Activated CD8-positive, alpha-beta T cell treated with anti-CD3 and anti-CD28 coated beads for 36 hours (primary cell): ENCODE data around the gene MAP3K13. TPM values are rescaled to one million over a fixed set of nuclear protein-coding genes. Genes with fewer than 3 reads are reported as not detected.

Source experiments
- ATAC-seq: fragments of 200-7000 bp; cut with Tn5 transposase; one replicate; pipeline ENCODE4 v1.10.0; 2021; ENCODE audit warnings: mild to moderate bottlenecking, moderate library complexity
- CTCF ChIA-PET: fragments of 350-600 bp; sonication (Branson Sonifier 250); formaldehyde crosslinking; loops from one replicate; lab custom pipeline; 2021; ENCODE audit warnings: antibody characterized with exemption; lab: Charles Lee
- POLR2A ChIA-PET: fragments of 350-600 bp; sonication (Branson Sonifier 250); formaldehyde crosslinking; loops from one replicate; lab custom pipeline; 2021; ENCODE audit warnings: antibody characterized with exemption; lab: Charles Lee
- DNase-seq: peaks from one replicate; pipeline ENCODE4 v3.0.0-alpha.2; 2020
- H3K27ac Mint-ChIP-seq: one replicate; pipeline ENCODE4 v1.8.0; 2021; ENCODE audit warnings: mild to moderate bottlenecking, mixed read lengths
- H3K27me3 Mint-ChIP-seq: one replicate; pipeline ENCODE4 v1.8.0; 2021; ENCODE audit warnings: mixed read lengths
- H3K36me3 Mint-ChIP-seq: one replicate; pipeline ENCODE4 v1.8.0; 2021; ENCODE audit warnings: low read depth, mixed read lengths
- H3K4me1 Mint-ChIP-seq: one replicate; pipeline ENCODE4 v1.8.0; 2021; ENCODE audit warnings: low read depth, mixed read lengths
- H3K4me3 Mint-ChIP-seq: one replicate; pipeline ENCODE4 v1.8.0; 2021; ENCODE audit warnings: mild to moderate bottlenecking, moderate library complexity, mixed read lengths
- H3K9me3 Mint-ChIP-seq: one replicate; pipeline ENCODE4 v1.8.0; 2021; ENCODE audit warnings: mixed read lengths
- CTCF ChIP-seq: fragments of 200-600 bp; IDR thresholded peaks from one replicate; pipeline ENCODE4 v1.8.0; 2022; ENCODE audit warnings: antibody characterized with exemption, mild to moderate bottlenecking
- intact Hi-C: fragments of 100-400 bp; cut with micrococcal nuclease; formaldehyde crosslinking; loops from one replicate; pipeline ENCODE4 v1.10.0; 2022
- total RNA-seq, 2 experiments: library from RNA; stranded (reverse); gene quantifications; one replicate each; pipeline ENCODE4 v1.2.3, GENCODE V29; 2021

Gene MAP3K13
- total RNA-seq, 2 experiments from 2014 or later: 8.9 to 10.2 TPM

DNA sequence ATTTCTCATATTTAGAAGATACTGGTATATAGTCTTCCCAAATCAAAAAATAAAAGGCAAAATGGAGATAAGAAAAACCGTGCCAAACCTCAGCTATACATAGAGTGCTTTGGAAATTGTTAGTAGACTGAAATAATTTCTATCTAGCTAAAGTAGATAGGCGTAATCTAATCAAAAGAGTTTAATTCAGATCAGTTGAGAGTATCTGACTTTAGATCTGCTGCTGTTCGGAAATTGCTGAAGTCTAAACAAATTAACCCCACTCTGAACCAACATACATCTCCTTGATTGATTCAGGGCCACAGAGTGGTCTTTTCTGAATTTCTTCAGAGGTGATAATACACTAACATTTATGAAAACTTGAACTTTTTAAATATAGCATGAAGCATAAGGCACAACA, 40.1 kb downstream of the MAP3K13 start:
- ChIA-PET CTCF (no interaction called here), POLR2A (interaction anchor here (0.6 kb wide), 1 partner anchor 1967 kb away, joined by 4 read pairs; no protein-coding TSS in a partner anchor)
- H3K4me1 Mint-ChIP-seq: no peaks in the 10 kb centered on the region
- DNase-seq: no peak
- H3K4me3 Mint-ChIP-seq: no peak overlapping the region
- no peak overlapping the region for H3K27ac Mint-ChIP-seq
- H3K36me3 Mint-ChIP-seq: no peaks in the 10 kb centered on the region
- H3K27me3 Mint-ChIP-seq: peaks cover 2% of the 10 kb centered on the region
- TF ChIP-seq CTCF: no peak
- ATAC-seq: no peak
- intact Hi-C loops: no loop called here
- H3K9me3 Mint-ChIP-seq: no peaks in the 10 kb centered on the region

DNA sequence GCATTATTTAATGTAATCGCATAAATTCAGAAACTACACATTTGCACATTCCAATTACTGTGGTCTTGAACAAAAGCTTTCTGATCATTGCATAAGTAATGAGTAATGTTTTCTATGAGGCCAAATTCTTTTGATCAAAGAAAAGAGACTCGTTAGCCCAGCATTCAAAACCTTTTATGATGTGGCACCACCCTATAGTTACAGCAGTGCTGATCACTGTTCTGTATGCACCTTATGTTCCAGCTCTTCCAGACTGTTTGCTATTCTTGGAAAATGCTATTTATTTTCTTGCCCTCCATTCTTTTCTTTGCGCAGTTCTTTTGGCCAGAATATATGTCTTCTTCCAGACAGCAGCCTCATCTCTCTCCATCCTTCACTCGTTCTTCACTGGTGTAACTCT, 42.3 kb downstream of the MAP3K13 start:
- H3K27ac Mint-ChIP-seq: no peak overlapping the region
- DNase-seq: no peak
- TF ChIP-seq CTCF: no peak
- H3K4me1 Mint-ChIP-seq: no peaks in the 10 kb centered on the region
- ChIA-PET CTCF (no interaction called here), POLR2A (no interaction called here)
- no peaks in the 10 kb centered on the region for H3K9me3 Mint-ChIP-seq
- no peaks in the 10 kb centered on the region for H3K36me3 Mint-ChIP-seq
- H3K4me3 Mint-ChIP-seq: no peak overlapping the region
- peaks cover 4% of the 10 kb centered on the region for H3K27me3 Mint-ChIP-seq
- intact Hi-C loops: no loop called here
- no peak for ATAC-seq

DNA sequence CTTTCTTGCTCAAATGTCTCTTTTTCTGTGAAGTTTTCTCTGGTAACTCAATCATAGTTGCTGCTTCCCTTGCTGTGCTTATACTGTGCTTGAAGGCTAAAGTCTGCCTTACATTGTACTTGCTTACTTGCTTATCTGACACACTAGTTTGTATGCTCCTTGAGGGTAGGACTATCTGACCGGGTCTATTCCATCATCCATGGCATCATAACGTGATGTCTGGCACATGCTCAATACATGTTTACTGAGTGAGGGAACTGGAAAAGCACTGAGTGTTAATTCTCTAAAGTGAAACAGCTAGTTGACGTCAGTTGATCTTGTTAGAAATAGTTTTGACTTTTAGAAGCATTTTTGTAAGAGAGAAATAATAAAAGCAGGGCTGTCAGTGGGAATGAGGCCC, 42.7 kb downstream of the MAP3K13 start:
- ChIA-PET POLR2A (no interaction called here), CTCF (no interaction called here)
- no peak for TF ChIP-seq CTCF
- no peaks in the 10 kb centered on the region for H3K36me3 Mint-ChIP-seq
- H3K4me3 Mint-ChIP-seq: no peak overlapping the region
- no peak overlapping the region for H3K27ac Mint-ChIP-seq
- no peak for ATAC-seq
- H3K4me1 Mint-ChIP-seq: no peaks in the 10 kb centered on the region
- intact Hi-C loops: no loop called here
- peaks cover 4% of the 10 kb centered on the region for H3K27me3 Mint-ChIP-seq
- no peaks in the 10 kb centered on the region for H3K9me3 Mint-ChIP-seq
- DNase-seq: no peak

DNA sequence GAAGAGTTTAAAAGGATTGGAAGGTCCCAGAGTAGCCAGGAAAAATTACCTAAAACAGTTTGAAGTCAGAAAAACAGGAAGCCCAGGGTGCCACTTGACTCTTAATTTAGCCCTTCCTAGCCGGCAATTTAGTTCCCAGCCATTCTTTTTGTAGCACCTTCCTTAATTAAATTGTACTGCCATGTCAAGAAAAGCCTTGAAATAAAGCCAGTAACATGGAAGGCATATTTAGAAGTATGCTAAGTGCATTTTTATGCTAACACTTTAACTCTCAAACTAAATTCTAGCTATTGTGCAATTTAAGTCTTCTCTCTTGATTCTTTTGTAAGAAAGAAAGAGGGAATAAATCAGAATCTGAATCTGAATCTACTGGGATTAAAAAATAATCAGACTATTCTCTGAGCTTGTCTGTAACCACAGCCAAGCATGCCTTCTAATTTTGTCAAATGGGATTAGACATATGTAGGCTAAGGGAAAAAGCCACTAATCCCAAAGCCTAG, 43.2 kb downstream of the MAP3K13 start:
- ChIA-PET CTCF (no interaction called here), POLR2A (no interaction called here)
- intact Hi-C loops: no loop called here
- ATAC-seq (no peak), DNase-seq (no peak)
- H3K27me3 Mint-ChIP-seq: peaks cover 4% of the 10 kb centered on the region
- no peaks in the 10 kb centered on the region for H3K4me1 Mint-ChIP-seq
- no peak overlapping the region for H3K4me3 Mint-ChIP-seq
- H3K36me3 Mint-ChIP-seq: no peaks in the 10 kb centered on the region
- no peak for TF ChIP-seq CTCF
- no peak overlapping the region for H3K27ac Mint-ChIP-seq
- H3K9me3 Mint-ChIP-seq: no peaks in the 10 kb centered on the region

DNA sequence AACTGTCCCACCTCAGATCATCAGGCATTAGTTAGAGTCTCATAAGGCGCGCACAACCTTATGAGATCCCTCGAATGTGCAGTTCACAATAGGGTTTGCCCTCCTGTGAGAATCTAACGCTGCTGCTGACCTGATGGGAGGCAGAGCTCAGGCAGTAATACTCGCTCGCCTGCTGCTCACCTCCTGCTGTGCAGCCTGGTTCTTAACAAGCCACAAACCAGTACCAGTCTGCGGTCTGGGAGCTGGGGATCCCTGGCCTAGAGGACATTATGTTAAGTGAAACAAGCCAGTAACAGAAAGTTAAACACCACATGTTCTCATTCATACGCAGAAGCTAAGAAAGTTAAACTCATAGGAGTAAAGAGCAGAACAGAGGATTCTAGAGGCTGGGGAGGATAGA, 47.0 kb downstream of the MAP3K13 start:
- Mint-ChIP-seq H3K4me3 (no peak overlapping the region), H3K27ac (no peak overlapping the region)
- no peak for DNase-seq

More for the DNA sequence above, 47.0 kb downstream of the MAP3K13 start:
- H3K4me1 Mint-ChIP-seq: no peaks in the 10 kb centered on the region
- no peaks in the 10 kb centered on the region for H3K36me3 Mint-ChIP-seq
- no peaks in the 10 kb centered on the region for H3K9me3 Mint-ChIP-seq
- intact Hi-C loops: no loop called here
- no peak for ATAC-seq
- ChIA-PET POLR2A (no interaction called here), CTCF (no interaction called here)
- no peak for TF ChIP-seq CTCF
- H3K27me3 Mint-ChIP-seq: peaks cover 4% of the 10 kb centered on the region
